Raji (cell line): ENCODE results near the gene MAGEA9B.
A peak's percentile ranks its signal among the peaks of the same experiment; 100 is the strongest.
"Not testable (repeated sequence)": the region's sequence is repeated elsewhere in the genome, so short reads cannot be mapped to it uniquely, and the experiment has no call there.

Experiments used
- POLR2A ChIP-seq: IDR thresholded peaks from 2 replicates; pipeline ENCODE4 v1.6.1; 2011; ENCODE audit warnings: low read depth, low read length, control low read depth; ENCODE audit not compliant: insufficient read depth

MAGEA9B gene, protein sequence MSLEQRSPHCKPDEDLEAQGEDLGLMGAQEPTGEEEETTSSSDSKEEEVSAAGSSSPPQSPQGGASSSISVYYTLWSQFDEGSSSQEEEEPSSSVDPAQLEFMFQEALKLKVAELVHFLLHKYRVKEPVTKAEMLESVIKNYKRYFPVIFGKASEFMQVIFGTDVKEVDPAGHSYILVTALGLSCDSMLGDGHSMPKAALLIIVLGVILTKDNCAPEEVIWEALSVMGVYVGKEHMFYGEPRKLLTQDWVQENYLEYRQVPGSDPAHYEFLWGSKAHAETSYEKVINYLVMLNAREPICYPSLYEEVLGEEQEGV

DNA sequence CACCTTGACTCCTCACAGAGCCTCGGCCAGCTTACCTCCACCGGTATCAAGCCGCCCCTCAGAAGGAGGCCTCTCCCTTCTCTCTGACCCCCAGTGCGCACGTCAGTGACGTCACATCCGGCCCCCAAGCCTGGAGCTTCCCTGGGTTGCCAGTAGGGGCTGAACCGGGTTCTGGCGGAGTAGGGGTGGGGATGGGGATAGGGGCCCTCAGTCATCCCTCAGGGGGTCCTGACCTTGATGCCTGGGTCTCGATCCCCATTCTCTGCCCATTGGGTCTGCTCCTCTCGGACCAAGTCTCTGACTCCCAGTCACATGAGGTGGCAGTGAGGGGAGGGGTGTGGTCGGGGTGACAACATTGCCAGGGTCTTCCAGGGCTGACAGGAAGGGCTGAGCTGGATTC is at the start of gene MAGEA9B:
Gene MAGEA9B, minus strand, starts transcription at position 101 of the 400 bp plus-strand sequence. CDS start 4,280 bp downstream, outside the sequence.
- TF ChIP-seq POLR2A = not testable (repeated sequence)

- TF ChIP-seq POLR2A = no peak
Observed at GRCh38 chrX:149633511-149633910, 46.3 kb upstream of the MAGEA9B start.

DNA sequence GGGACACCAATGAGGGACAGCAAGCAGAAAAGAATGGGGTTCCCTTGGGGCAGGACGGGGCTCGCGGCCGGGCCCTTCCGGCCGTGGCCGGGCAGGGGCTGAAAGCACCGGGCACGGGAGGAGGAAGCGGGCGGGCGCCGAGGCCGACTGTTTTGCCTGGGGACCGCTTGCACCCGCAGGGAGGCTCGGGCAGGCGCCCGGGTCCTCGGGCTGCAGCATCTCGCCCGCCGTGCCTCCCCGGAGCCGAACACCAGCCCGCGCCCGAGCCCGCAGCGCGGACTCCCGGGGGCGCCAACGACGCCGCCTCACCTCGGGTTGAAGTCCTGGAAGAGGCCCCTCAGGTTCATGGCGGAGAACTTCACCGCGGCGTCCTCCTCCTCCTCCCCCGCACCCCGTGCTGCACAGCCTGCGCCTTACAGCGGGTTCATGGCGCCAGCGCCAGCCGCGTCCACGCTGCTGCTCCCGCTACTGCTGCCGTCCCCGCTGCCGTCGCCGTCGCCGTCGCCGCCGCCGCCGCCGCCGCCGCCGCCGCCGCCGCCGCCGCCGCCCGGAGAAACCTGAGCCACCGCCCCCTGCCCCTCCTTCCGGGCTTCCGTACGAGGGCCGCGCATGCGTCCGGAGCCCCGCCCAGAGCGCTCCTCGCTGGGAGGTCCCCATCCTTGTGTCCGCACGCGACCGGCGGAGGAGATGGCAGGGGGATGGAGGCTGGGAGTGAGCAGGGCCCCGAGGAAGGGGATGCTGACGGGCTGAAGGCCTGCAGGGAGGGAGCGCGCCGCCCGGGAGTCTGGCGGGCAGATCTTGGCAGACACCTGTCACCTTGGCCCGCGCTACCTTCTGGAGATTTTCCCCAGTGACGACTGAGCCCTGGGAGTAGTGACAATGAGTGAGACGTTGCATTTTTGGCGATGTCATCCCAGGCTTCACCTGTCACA is 44.2 kb upstream of the MAGEA9B start, which contains the start of gene TMEM185A:
Gene TMEM185A, minus strand, starts transcription at position 559 of the 932 bp plus-strand sequence. Its CDS starts 212 bp downstream, at position 347.
- TF ChIP-seq POLR2A = peak; percentile 78

GRCh38 chrX:149630681-149631233 is 43.5 kb upstream of the MAGEA9B start:
- TF ChIP-seq POLR2A = no peak

GRCh38 chrX:149629730-149630387 is 42.6 kb upstream of the MAGEA9B start:
- no peak for TF ChIP-seq POLR2A

- no peak for TF ChIP-seq POLR2A
Observed at GRCh38 chrX:149628768-149629167, 41.5 kb upstream of the MAGEA9B start.

DNA sequence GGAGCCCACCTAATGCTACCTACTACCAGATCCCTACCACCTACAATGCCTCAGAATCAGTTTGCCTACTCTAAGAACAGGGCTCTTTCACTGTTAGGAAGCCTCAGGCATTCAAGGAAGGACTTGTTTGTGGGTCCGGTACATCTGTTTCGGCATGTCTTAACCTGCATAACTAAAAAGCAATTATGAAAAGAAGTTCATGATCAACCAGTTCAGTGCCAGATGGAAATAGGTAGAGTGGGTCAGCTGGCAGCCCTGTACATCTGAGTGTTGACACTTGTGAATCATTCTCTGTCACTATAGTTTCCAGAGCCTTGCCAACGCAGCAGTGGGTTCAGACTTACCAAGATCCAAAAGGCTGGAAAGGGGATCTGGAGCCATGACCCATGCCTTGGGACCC is 41.0 kb upstream of the MAGEA9B start:
- no peak for TF ChIP-seq POLR2A

DNA sequence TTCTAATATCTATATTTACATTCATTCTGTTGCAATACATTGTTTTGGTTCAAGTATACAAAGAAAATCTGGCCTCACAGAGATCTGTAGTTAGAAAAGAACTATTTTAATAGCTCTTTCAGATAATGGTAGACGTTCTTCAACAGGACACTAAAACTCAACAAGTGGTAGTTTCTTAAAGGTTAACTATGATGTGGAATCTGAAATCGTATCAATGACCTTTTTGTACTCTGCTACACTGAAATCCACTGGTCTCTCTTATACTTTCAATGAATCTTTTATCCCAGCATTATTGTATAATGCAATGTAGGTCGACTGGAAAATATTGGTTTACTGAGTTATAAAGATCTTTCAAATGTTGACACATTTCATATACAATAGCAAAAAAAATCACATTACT is 31.6 kb upstream of the MAGEA9B start:
- no peak for TF ChIP-seq POLR2A

DNA sequence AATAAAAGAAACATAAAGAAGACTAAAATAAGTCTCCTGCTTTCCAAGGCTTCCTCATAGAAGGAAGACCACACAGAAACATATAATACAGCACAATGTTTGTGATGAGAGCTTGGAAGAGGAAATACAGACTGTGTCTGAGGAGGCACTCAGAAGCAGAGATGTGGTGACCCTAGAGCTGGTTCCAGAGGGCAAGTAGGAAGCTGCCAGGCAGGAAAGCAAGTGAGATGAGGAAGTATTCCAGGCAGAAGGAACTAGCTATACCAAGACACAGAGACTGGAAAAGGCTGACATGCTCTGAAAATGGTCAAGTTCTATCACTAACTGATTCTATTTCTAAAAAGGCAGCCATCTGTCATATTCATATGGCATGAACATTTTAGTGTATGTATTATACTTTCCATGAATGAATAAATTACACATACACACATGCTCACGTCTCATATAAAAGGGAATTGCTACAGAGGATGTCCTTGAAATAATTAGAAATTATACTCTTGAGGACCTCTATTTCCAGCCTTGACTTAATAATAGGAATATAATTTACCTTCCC is 24.4 kb upstream of the MAGEA9B start:
- no peak for TF ChIP-seq POLR2A

GRCh38 chrX:149610511-149610910 is 23.3 kb upstream of the MAGEA9B start:
- TF ChIP-seq POLR2A = no peak

DNA sequence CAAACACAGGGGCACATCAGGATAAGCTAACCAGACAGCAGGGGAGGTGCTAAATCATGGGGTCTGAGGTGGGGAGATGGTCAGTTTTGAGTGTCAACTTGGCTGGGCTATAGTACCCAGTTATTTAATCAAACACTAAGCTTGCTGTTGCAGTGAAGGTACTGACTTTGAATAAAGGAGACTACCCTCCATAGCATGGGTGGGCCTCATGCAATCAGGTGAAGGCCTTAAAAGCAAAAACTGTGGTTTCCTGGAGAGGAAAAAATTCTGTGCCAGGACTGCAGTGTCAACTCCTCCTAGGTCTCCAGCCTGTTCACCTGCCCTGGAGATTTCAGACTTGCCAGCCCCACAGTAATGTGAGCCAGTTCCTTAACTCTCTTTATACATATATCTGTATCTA is 20.4 kb upstream of the MAGEA9B start:
- TF ChIP-seq POLR2A = no peak

- not testable (repeated sequence) for TF ChIP-seq POLR2A
Observed at GRCh38 chrX:149595214-149595613, 8.0 kb upstream of the MAGEA9B start, which contains the start of gene HSFX2. TSS of gene HSFX2 (minus strand) at chrX:149595314. CDS start at chrX:149594700, 614 bp downstream.

DNA sequence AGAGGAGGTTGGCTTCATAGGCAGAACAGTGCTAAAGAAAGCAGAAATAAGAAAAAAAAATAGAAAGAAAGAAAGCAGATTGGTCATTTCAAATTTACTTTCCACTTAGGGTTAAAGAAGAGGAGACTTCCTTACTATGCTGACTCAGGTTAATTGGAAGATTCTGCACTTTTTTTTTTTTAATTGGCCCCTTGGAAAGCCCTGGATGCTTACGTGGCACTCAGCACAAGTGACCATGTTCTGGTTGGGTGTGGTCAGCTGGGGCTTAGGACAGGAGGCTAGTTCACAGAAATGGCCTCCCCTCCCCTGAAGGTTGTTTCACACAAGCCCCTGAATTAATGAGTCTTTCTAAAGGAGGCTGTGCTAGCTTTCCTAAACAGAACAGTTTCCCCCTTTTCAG is 14.5 kb downstream of the MAGEA9B start:
- no peak for TF ChIP-seq POLR2A

DNA sequence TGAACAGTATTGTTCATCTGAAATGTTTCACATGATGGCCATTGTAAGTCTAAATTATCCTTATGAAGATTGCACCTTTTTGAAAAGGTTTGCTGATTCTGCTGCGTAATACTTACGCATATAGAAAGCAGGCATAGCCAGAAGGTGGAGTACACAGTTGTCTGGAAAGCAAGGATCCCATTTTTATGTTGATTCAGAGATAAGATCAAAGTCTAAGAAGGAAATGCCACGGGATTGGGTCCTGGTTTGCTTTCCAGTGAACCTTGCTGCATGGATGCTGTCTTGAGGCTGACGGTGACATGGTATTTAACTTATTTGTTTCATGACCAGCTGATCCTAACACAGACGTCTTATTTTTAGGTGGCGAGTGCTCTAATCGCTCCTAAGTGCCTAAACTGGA is 15.5 kb downstream of the MAGEA9B start:
- no peak for TF ChIP-seq POLR2A

- no peak for TF ChIP-seq POLR2A
Observed at GRCh38 chrX:149570668-149571067, 16.6 kb downstream of the MAGEA9B start.
